Measurements from ENCODE around the gene KASH5.
A peak's percentile ranks its signal among the peaks of the same experiment; 100 is the strongest.
"Not testable (repeated sequence)": the region's sequence is repeated elsewhere in the genome, so short reads cannot be mapped to it uniquely, and the experiment has no call there.

The KASH5 gene

GRCh38 chr19:49362048-49362928, 25.8 kb upstream of the KASH5 start, which contains the start of gene TEAD2:
TSS of gene TEAD2 (minus strand) at chr19:49362416. CDS start at chr19:49360075, 2,341 bp downstream.
- DNase-seq: no peak

GRCh38 chr19:49362929-49363267, 25.2 kb upstream of the KASH5 start:
- no peak for DNase-seq

GRCh38 chr19:49363268-49364082, 24.6 kb upstream of the KASH5 start, which contains the start of gene DKKL1:
TSS of gene DKKL1 (plus strand) at chr19:49363877. CDS start at chr19:49363999, 122 bp downstream.
- DNase-seq: peak; percentile 99

GRCh38 chr19:49364083-49364737, 23.8 kb upstream of the KASH5 start:
- DNase-seq: no peak

- peak; percentile 60 for DNase-seq
Observed at GRCh38 chr19:49366110-49366509, 21.9 kb upstream of the KASH5 start.

- peak; percentile 79 for DNase-seq
Observed at GRCh38 chr19:49368711-49369358, 19.2 kb upstream of the KASH5 start.

GRCh38 chr19:49371184-49371583, 16.9 kb upstream of the KASH5 start:
- no peak for DNase-seq

GRCh38 chr19:49373174-49373573, 14.9 kb upstream of the KASH5 start:
- DNase-seq: not testable (repeated sequence)

GRCh38 chr19:49374665-49375434, 13.2 kb upstream of the KASH5 start:
- no peak for DNase-seq

GRCh38 chr19:49378512-49378911, 9.5 kb upstream of the KASH5 start:
- no peak for DNase-seq

- DNase-seq: no peak
Observed at GRCh38 chr19:49380391-49380790, 7.7 kb upstream of the KASH5 start.

- DNase-seq: no peak
Observed at GRCh38 chr19:49382639-49383038, 5.4 kb upstream of the KASH5 start.

- DNase-seq: no peak
Observed at GRCh38 chr19:49383599-49383998, 4.5 kb upstream of the KASH5 start.

- DNase-seq: no peak
Observed at GRCh38 chr19:49389406-49389805, 1.4 kb downstream of the KASH5 start.

GRCh38 chr19:49390131-49390928, 2.3 kb downstream of the KASH5 start:
- DNase-seq: no peak

GRCh38 chr19:49390929-49391359, 2.9 kb downstream of the KASH5 start:
- no peak for DNase-seq

- peak; percentile 79 for DNase-seq
Observed at GRCh38 chr19:49391581-49392399, 3.7 kb downstream of the KASH5 start.

GRCh38 chr19:49393881-49394280, 5.8 kb downstream of the KASH5 start:
- no peak for DNase-seq

- DNase-seq: peak; percentile 75
Observed at GRCh38 chr19:49395581-49396407, 7.7 kb downstream of the KASH5 start.
